HG03354 (cell line): ENCODE results near the gene HK2.
A peak's percentile ranks its signal among the peaks of the same experiment; 100 is the strongest.
"Not testable (repeated sequence)": the region's sequence is repeated elsewhere in the genome, so short reads cannot be mapped to it uniquely, and the experiment has no call there.

Source experiments
- ATAC-seq: cut with Tn5 transposase; IDR thresholded peaks from one replicate; pipeline ENCODE4 v1.9.1; 2021; ENCODE audit warnings: mild to moderate bottlenecking; ENCODE audit not compliant: unreplicated experiment, poor library complexity, severe bottlenecking

The HK2 gene

DNA sequence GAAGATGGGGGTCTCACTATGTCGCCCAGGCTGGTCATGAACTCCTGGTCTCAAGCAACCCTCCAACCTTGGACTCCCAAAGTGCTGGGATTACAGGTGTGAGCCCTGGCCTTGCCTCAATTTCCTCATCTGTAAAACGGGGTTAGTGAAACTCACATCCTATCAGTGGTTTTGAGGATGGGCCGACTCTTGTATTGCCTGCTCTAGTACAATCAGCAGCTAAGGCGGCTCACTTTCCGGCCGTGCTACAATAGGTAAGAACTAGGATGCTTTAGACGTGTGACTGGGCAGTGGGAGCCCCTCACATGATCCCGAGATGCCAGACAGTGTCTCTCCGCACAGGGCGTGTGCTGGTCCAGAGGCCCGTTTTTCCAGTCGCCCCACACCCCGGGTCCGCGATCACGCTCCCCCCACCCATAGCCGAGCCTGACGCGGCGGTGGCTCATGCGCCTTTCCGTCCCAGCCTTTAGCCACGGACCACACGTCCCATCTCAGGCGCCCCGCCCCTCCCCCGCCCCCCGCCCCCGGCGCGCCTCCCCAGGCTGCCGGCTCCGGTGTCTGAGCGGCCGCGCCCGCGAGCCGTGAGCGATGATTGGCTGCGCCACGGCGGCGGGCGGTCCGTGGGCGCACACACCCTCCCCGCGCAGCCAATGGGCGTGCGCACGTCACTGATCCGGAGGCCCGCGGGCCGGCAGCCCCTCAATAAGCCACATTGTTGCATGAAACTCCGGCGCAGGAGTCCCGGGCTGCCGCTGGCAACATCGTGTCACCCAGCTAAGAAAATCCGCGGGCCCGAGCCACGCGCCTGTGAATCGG, at the start of gene HK2:
Gene HK2 (plus strand): TSS at position 710 of the 816 bp plus-strand sequence. CDS start 454 bp downstream, outside the sequence.
- ATAC-seq, result peak; percentile 77

DNA sequence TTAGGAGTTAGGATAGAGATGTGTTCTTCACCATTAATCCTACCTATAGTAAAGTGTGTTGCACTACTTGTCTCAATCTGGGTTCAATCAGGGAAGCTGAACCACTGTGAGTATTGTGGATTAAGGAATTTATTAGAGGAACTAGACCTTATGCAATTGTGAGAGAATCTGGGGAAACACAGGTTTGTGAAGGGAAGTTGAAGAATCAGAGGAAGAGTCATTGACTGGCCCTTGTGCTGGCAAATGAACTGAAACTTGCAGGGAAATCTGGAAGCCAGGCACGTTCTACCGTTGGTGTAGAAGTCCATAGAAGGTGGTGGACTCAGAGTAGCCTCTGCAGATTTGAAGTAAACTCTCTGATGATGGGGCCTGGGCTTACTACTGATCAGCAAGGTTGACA, 44.7 kb upstream of the HK2 start:
- no peak for ATAC-seq

DNA sequence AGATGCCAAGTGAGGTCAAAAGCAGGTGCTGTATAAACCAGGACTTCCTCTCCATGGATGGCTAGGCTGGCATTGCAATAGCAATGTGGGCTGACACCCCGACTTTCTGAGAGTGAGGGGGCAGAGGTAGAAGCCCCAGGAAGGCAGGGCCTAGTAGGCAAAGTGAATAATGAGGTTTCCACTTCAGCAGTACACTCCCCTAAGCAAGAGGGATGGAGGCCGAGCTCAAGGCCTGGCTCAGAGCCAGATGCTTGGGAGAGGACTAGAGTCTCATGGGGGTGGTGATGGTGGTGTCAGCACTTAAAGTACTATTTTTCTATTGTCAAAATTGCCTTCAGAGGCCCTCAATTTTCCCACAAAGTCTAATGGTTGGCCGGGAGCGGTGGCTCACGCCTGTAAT, 41.6 kb upstream of the HK2 start:
- no peak for ATAC-seq

DNA sequence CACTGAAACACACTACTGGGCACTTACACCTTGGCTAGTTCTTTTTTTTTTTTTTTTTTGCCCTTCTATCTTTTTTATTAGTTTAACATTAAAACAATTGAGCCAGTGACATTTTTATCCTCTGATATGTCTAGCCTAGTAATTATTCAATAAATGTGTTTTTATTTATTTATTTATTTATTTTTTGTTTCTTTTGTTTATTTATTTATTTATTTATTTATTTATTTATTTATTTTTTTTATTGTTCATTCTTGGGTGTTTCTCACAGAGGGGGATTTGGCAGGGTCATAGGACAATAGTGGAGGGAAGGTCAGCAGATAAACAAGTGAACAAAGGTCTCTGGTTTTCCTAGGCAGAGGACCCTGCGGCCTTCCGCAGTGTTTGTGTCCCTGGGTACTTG, 39.0 kb upstream of the HK2 start:
- not testable (repeated sequence) for ATAC-seq

DNA sequence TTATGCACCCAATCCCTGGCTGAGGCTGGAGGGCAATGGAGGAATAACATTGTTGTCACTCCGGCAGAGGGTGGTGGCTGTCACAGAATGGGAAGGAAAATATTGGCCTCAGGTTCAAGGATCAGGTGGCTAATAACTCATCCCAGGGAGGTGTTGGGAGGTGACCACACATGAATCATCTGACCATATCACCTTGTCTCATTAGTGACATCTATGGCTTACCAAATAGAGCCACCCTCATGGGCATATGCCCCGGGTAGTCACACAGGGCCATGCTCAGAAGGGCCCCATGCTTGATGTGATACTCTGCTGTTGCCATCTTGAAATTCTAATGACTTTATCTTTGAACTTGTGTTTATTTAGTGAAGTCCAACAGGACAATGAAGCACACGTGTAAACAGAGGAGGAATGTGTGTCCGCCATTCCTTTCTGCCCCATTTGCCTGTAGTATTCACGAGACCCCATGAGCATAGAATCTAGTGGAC, 27.5 kb upstream of the HK2 start:
- no peak for ATAC-seq

DNA sequence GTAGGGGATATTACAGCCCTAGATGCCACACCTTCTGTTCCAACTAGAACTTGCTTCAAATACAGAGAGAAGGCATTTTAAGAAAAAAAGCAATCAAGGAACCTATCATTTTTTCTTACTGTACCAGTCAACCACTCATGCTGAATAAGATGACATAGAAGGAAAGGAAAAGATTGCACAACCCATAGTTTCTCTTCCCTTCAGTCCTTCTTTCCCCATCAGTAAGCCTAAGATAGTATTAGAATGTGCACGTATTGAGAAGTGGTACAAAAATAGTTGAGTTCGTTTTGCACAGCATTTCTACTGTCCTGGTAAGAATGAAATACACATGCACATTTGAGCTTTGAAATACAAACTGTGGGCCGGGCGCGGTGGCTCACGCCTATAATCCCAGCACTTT, 27.0 kb upstream of the HK2 start:
- no peak for ATAC-seq

DNA sequence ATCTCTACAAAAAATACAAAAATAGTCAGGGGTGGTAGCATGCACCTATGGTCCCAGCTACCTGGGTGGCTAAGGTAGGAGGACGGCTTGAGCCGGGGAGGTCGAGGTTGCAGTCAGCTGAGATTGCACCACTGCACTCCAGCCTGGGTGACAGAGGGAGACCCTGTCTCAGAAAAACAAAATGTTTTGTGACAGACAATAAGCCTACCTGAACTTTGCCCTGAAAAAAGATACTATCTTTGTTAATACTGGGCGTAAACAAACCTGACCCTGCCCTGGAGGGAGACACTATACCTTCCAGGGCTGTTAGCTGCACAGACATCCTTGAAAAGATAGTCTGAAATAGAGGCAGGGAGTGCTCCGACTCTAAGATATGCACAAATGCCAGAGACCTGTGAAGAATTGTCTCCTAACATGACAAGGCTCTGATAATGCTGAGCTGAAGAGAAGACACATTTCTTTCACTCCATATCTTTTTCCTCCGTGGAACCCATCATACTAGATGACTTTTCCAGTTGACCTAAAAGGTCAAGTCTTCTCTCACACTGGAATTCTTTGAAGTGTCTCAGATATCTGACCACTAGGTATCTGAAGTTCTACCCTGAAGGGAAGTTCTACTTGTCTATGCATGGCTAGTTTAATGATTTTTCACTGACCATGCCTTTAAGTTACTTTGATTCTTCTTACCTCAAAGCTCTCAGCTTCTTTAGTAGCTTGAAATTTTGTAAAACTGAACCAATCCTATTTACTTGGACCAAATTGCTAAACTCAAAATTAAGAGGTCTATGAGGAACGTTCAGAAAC, 20.9 kb upstream of the HK2 start:
- ATAC-seq, result no peak

DNA sequence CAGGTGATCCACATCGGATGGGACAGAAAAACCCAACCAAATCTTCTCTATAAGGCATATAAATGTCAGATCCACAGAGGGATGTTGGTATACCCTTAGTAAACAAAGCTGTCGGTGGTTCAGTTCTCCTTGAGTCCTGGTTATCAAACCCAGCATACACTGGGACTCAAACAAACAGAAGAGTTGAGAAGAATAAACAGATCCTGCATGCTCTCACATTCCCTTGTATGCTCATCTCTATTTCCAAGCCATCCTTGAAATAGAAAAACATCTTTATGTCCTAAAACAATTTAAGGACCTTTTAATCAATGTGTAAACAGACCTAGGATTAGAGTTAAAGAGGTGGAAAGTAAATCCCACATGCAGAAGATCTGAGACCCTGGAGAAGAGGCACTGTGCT, 19.8 kb upstream of the HK2 start:
- no peak for ATAC-seq

DNA sequence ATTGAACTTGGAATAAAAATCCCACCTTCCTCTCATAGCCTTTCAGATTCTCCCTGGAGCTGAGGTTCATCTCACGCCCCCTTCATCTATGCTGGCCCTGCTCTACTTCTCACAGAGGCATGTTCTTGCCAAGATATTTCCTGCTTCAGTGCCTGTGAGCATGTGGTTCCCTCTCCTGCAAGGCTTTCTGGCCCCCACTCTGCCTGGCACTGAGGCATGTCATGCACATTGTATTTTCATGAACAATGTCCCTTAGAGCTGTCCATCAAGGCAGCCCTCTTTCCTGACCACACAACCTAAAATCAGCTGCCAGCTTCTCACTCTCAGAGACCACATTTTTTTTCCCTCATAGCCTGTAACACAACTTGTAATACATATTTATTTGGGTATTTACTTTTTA, 18.0 kb upstream of the HK2 start:
- no peak for ATAC-seq

DNA sequence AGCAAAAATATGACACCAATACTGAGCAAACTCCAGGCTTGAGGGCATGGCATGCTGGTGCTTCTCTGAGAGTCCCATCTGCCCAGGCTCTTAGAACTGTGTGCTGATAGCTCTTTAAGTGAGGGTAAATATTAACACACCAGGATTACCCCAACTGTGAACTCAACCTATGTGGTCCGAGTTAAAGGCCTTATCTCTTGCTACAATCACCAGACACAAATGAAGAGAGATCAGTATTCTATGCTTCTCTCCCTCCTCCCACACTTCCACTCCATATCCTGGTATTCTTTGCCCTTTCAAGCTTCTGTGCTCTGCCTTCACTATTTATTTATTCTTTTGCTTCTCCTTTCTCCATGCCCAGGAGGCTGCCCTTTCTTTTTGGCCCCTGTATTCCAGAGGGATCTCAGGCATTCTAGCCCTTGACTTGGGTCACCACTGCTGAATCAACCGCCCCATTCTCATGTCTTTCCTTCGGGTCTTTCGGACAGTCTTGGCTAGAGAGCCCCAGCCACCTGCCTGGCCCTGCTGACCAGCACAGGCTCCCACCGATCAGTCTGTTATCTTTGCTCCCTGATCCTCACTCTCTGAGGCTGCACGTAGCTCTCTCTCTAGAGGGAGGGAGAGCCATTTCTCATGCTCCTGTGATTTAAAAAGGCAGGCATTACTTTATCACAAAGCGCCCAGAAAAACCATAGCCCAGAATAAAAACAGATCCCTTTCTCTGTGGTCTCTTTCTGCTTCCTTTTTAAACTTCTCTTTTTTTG, 17.2 kb upstream of the HK2 start:
- ATAC-seq, result peak; percentile 59

DNA sequence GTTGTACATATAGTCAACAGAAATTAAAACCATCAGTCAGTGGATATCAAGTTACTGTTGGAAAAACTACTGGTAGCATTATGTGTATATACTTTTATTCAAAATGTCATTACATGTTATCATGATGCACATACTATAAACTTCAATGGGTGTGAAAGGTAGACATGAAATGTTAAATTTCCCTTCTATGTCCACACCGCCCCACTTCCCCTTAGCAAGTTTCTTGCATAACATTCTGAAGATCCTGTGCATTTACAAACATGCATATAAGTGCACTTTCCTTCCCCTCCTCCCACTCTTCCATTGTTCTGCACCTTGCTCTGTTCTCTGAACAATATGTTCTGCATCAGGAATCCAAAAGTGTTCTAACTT, 16.6 kb upstream of the HK2 start:
- peak; percentile 11 for ATAC-seq

DNA sequence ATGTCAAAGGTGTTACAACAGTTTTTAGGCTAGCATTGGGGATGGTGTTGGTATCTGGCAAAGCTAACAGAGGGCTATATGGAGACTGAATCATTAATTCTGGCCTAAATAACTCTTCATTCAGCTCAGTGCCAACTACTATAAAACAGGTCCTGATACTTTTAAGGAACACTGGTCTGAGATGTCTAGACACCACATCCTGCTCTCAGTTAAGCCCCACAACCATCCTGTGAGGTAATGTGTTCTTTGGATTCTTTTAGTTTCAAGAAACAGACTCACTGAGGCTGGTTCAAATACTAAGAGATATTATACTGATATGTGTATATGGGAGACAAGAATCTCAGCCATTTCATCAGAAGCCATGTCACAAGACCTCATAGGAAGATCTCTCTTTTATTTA, 14.2 kb upstream of the HK2 start:
- ATAC-seq, result peak; percentile 54

DNA sequence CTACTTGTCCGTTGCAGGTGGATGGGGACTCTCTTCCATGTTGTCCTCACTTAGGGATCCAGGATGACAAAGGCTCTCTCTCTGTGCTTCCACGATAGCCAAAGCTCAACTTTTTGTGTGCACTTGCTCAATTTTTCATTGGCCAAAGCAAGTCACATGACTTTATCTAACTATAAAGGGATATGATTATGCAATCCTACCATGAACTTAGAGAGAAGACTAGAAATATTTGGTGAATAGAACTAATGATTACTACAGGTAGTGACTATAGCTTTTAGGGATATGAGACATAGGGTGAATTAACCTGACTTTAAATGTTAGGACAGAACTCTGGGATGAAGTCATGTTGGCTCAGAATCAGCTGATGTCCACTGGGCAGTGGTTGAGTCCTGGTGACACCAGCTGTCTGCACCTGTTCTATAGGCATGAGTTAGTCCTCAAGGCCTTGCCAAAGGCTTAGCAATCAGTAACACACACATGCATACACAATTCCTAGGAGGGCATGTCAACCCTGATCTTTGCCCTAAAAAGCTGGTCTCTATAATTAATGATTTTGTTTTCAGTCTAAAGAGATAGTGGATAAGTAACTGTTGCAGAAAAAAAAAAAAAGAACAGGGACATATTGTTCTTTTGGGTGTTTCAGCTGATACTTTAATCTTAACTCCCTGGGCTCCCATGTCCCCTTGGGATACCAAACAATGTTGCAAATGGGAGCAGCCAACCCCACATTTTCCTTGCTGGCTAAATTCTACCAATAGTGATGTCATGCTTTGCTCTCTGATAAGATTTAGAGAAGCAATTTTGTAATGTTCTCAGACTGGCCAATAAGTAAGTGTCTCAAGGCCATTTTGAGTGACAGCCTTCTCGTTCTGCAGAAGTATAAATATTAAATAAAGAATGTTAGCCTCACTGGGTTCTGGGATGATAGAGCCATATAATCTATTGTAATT, 12.5 kb upstream of the HK2 start:
- no peak for ATAC-seq

DNA sequence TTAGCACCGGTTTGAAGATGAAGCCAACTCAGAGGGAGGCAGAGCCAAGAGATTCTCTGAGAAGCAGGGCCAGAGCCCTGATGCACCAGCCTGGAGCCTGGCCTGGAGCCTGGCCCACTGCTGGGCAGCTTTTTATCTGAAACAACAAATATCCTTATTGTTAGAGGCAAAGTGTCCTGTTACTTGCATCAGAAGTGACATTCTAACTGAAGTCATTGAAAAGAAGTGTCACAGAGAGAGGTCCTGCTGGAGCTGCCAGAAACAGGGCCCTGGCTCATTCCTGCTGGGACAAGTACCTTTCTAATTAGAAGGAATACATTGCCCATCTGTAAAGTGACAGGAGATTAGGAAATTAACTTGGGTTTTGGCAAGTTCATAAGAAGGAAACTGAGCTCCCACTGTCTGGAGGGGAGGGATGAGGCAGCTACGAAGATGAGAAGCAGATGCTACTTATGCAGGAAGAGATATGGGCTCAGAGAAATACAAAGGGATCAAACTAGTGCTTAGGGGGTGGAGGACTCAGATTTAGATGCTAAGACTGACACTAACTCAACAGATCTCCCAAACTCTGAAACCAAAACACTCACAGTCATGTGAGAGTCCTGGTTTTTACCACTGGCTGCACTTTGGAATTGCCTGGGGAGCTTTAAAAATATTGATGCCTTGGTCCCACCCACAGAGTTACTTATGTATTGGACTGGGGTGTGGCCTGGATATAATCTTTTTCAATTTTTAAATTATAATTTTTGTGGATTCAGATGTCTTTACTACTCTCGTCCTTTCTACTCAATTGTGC, 11.0 kb upstream of the HK2 start:
- ATAC-seq, result no peak

DNA sequence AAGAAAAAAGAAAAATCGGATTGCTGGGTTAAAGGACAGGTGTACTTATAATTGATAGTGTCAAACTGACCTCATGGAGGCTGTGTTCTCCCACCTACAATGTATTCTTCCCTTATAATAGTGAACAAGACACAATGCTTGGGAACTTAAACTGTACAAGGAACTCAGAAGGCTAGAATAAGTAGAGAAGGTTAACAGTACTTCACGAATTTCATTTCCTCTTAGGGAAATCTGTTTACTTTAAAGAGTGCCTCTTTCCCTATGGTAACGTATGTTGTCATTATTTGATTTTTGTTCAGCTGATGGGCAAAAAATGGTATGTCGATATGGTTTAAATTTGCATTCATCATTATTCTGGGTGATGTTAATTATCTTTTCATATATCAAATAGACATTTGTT, 9.2 kb upstream of the HK2 start:
- ATAC-seq, result no peak

DNA sequence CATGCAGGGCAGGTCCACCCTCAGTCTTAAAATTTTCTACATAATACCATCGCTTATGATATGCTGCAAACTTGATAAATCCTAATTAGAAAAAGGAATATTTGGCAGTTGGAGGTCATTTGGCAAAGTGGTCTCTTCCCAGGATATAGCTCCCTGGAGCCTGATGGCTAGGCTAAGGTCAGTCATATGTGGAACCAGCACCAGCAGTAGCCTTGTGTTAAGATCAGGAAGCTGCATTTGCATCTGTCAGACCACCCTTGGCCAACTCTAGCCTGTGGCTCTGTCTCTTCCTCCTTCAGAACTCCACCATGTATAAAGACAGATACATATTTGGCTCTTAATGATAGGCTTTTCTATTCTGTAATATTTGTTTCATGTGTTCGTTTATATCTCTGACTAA, 5.4 kb upstream of the HK2 start:
- no peak for ATAC-seq

DNA sequence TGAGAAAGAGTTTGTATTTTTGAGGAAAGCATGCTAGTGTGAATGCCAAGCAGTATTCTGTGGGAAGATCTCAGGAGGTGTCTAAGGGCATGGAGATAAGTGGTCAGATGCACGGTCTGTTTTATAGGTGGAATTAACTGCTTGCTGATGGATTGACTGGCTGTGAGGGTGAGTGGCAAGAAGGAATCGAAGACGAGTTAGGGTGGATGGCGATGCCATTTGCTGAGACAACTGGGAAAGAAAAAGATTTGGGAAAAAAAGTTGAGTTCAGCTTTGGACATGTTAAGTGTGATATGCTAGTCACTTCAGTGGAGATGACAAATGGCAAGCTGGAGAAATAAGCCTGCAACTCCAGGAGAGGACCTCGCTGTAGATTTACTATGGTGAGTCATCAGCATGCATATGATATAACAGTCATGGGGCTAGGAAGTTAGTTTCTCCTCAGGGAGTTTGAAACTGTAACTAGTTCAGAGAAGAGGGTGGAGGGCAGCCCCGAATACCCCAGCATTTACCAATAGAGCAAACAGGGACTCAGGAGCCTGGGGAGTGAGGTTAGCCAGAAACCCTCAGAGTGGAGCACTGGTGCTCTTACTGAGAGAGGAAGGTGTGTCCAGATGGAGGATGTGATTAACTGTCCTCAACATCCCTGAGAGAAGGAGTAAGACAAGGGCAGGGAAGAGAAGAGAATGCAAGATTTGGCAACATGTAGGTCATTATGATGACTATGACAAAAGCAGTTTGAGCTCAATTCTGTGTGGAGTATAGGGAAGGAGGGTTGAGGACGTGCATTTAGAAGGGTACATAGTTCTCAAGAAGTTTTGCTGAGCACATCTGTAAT, 2.0 kb upstream of the HK2 start:
- ATAC-seq, result no peak
